Transverse colon (tissue), 4 donors: ENCODE data around the gene CCDC12. TPM values are rescaled to one million over a fixed set of nuclear protein-coding genes. Genes with fewer than 3 reads are reported as not detected.

Experiments
- DNase-seq: peaks from one replicate; pipeline ENCODE4 v3.0.0-alpha.2; 2019
- H3K27ac ChIP-seq, 4 donors: fragments of 200-600 bp; sonication (generic); 2 replicates each; pipeline ENCODE4 v1.5.1; 2016 to 2018; ENCODE audit warnings: inconsistent platforms in 4 of 4
- H3K27me3 ChIP-seq: fragments of 200-600 bp; sonication (generic); 2 replicates; pipeline ENCODE4 v1.5.1; 2017; ENCODE audit warnings: inconsistent platforms
- H3K36me3 ChIP-seq, 4 donors: fragments of 200-600 bp; sonication (generic); 2 replicates each; pipeline ENCODE4 v1.5.1; 2017 to 2019; ENCODE audit warnings: inconsistent platforms in 4 of 4
- H3K4me1 ChIP-seq, 4 donors: fragments of 200-600 bp; sonication (generic); 2 replicates each; pipeline ENCODE4 v1.5.1; 2017 to 2020; ENCODE audit warnings: inconsistent platforms in 4 of 4
- H3K4me3 ChIP-seq, 4 donors: fragments of 200-600 bp; sonication (generic); 1 replicate in 1 of 4; 2 replicates in 3 of 4; pipeline versions ENCODE4 v1.5.1 to v1.6.1; 2017 to 2019; ENCODE audit warnings: inconsistent platforms in 4 of 4
- H3K9me3 ChIP-seq, 2 donors: fragments of 200-600 bp; sonication (generic); 2 replicates each; pipeline ENCODE4 v1.5.1; 2017 to 2019; ENCODE audit warnings: inconsistent platforms in 2 of 2
- EP300 ChIP-seq: sonication (generic); formaldehyde crosslinking; IDR thresholded peaks from one replicate; pipeline ENCODE4 v1.6.1; 2017; ENCODE audit warnings: antibody characterized with exemption, low read depth
- POLR2A ChIP-seq: fragments of 450-650 bp; IDR thresholded peaks from one replicate; pipeline ENCODE4 v1.6.1; 2016; ENCODE audit warnings: antibody characterized with exemption, mild to moderate bottlenecking, moderate library complexity
- POLR2AphosphoS5 ChIP-seq, 3 donors: sonication (generic); formaldehyde crosslinking; IDR thresholded peaks; one replicate each; pipeline ENCODE4 v1.6.1; 2016; ENCODE audit warnings: antibody characterized with exemption in 3 of 3
- WGBS, 2 donors: methylation state at CpG; one replicate each; pipeline ENCODE4 v1.1.5; 2018; ENCODE audit warnings: low coverage in 1 of 2; 5-methylcytosine and 5-hydroxymethylcytosine counted together
- in situ Hi-C, 4 donors: fragments of 200-750 bp; cut with MboI; loops; one replicate each; pipeline versions ENCODE4 v1.15.0 to v1.15.1; 2017; ENCODE audit warnings: low sequenced_read_pairs in 3 of 4, low pct_ligation_motif_present in 1 of 4, low pct_unique_long_range_greater_than_20kb in 1 of 4
- intact Hi-C: fragments of 100-400 bp; cut with DNase I; formaldehyde crosslinking; loops from one replicate; pipeline ENCODE4 v1.15.1; 2023; ENCODE audit warnings: low total_unique reads
- total RNA-seq, 4 donors: library from RNA; depleted of rRNA; stranded (reverse); fragments of >200 nt; gene quantifications; one replicate each; pipeline ENCODE4 v1.1.0, GENCODE V29; 2016
- TF ChIP-seq, protein P1 (sequence below), 5 experiments: fragments of 200-600 bp in 3 of 5; fragments of 450-650 bp in 2 of 5; sonication (generic) in 3 of 5; IDR thresholded peaks; 1 replicate in 2 of 5; 2 replicates in 3 of 5; pipeline ENCODE4 v1.5.1; 2016 to 2017; ENCODE audit warnings: antibody characterized with exemption in 5 of 5, inconsistent platforms in 3 of 5, mild to moderate bottlenecking in 2 of 5, moderate library complexity in 1 of 5

The CCDC12 gene
- total RNA-seq, 4 donors from 2014 or later = 50.1 to 72.9 (median 53.0) TPM

DNA sequence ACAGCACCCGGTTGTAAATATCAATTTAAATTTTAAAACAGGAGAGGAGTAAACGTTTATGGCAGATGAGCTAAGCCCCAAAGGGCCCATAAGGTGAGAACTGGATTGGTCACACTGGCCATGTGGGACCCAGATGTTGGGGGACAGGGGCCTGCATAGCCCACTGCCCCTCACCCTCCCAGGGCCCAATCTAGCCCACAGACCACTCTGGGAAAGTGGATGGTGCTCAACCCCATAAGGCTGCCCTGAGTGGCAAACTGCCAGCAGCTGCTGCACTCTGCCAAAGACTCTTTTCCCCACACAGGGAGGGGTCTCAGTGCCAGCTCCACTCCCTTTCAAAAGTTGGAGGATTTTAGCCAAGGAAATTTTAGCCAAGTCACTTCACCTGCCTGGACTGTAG is 42.5 kb downstream of the CCDC12 start:
- in situ Hi-C loops (loop anchor here in 1 of 4 donors (10.0 kb wide), 1 partner anchor 51 kb away; no protein-coding TSS in a partner anchor), intact Hi-C loops (no loop called here)
- Histone ChIP-seq H3K27ac (peak overlapping the region; percentile 67 to 87 (median 78)), H3K27me3 (no peaks in the 10 kb centered on the region), H3K36me3 (no peaks in the 10 kb centered on the region), H3K4me1 (peaks cover 62 to 87% (median 75%) of the 10 kb centered on the region in 4 donors), H3K4me3 (no peak overlapping the region), H3K9me3 (no peaks in the 10 kb centered on the region)
- WGBS, 2 donors = 44 to 71% methylated on average over 1 to 2 of the region's 2 CpGs
- no peak for DNase-seq
- TF ChIP-seq POLR2AphosphoS5 (IDR thresholded peaks at IDR 0.05) = no peak
- no peak for TF ChIP-seq POLR2A
- no peak for TF ChIP-seq EP300

DNA sequence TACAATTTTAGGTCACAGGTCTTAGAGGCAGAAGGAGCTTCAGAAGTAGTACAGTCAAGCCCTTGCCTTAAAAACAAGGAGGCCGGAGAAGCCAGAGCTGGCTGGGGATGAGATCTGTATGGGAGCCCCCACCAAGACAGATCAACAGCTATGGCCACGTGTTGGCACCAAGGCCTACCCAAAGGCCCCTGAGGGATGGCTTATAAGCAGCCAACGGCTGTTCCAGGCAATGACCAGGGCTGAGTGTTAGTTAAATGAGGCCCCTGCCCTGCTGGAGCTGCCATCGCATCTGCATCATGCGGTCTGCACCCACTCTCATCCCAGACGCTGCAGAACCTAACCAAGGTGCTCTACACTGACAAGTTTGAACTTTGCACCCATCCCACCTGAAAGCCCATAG is 43.3 kb downstream of the CCDC12 start:
- Histone ChIP-seq H3K9me3 (no peaks in the 10 kb centered on the region), H3K36me3 (no peaks in the 10 kb centered on the region), H3K27me3 (no peaks in the 10 kb centered on the region), H3K4me1 (peaks cover 67 to 87% (median 78%) of the 10 kb centered on the region in 4 donors), H3K4me3 (no peak overlapping the region), H3K27ac (peak overlapping the region; percentile 74 to 87 (median 78))
- DNase-seq = no peak
- intact Hi-C loops = no loop called here
- no peak for TF ChIP-seq POLR2A
- TF ChIP-seq, protein P1, sequence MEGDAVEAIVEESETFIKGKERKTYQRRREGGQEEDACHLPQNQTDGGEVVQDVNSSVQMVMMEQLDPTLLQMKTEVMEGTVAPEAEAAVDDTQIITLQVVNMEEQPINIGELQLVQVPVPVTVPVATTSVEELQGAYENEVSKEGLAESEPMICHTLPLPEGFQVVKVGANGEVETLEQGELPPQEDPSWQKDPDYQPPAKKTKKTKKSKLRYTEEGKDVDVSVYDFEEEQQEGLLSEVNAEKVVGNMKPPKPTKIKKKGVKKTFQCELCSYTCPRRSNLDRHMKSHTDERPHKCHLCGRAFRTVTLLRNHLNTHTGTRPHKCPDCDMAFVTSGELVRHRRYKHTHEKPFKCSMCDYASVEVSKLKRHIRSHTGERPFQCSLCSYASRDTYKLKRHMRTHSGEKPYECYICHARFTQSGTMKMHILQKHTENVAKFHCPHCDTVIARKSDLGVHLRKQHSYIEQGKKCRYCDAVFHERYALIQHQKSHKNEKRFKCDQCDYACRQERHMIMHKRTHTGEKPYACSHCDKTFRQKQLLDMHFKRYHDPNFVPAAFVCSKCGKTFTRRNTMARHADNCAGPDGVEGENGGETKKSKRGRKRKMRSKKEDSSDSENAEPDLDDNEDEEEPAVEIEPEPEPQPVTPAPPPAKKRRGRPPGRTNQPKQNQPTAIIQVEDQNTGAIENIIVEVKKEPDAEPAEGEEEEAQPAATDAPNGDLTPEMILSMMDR (IDR thresholded peaks at IDR 0.05) = no peak
- no peak for TF ChIP-seq EP300
- TF ChIP-seq POLR2AphosphoS5 (IDR thresholded peaks at IDR 0.05) = no peak
- 0 to 63% methylated on average over 1 to 6 of the region's 6 CpGs for WGBS, 2 donors
- in situ Hi-C loops = loop anchor here in 1 of 4 donors (10.0 kb wide), 1 partner anchor 52 kb away; no protein-coding TSS in a partner anchor

DNA sequence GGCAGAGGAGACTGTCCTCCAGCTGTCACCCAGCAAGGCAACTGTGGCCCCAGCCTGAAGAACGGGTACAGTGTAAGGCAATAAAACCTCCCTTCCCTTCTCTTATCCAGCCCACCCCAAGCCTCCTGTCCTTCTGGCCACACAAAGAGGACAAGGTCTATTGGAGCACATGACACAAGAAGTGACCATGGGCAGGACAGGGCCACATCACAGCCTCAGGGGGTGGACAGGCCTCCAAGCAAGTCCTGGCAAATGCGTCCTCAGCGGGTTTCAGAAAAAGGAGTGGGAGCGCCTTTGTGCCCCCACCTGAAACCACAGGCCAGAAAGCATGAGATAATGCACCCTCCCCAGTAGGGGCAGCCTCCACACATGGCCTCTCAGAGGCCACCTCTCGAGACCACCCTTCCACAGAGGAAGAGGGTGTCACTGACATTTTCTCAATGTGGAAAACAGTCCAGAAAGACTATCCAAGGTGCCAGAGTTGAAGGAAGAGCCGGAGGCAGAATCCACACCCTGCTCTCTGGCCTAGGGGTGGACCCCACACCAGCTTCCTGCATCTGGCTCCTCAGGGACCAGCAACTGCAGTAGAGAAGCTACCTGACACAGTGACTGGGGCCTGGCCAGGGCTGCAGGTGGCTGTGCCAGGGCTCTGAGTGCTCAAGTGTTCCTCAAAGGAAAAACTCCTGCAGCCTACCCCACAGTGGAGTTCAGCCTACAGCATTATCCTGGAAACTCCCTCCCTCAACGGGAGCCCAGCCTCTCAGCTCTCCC is 43.9 kb downstream of the CCDC12 start:
- H3K4me3 ChIP-seq = no peak overlapping the region
- in situ Hi-C loops (loop anchor here in 1 of 4 donors (10.0 kb wide), 1 partner anchor 52 kb away; no protein-coding TSS in a partner anchor), intact Hi-C loops (no loop called here)
- 58% methylated on average over 7 of the region's 7 CpGs; no CpG with 5 or more reads in 1 of the 2 donors for WGBS, 2 donors
- TF ChIP-seq, protein P1 (IDR thresholded peaks at IDR 0.05) = no peak
- TF ChIP-seq POLR2AphosphoS5 (IDR thresholded peaks at IDR 0.05) (no peak), EP300 (no peak), POLR2A (no peak)
- H3K36me3 ChIP-seq = no peaks in the 10 kb centered on the region
- H3K4me1 ChIP-seq = peaks cover 73 to 90% (median 84%) of the 10 kb centered on the region in 4 donors
- no peak for DNase-seq
- H3K27me3 ChIP-seq = no peaks in the 10 kb centered on the region
- peak overlapping the region; percentile 74 to 87 (median 78) for H3K27ac ChIP-seq
- no peaks in the 10 kb centered on the region for H3K9me3 ChIP-seq

DNA sequence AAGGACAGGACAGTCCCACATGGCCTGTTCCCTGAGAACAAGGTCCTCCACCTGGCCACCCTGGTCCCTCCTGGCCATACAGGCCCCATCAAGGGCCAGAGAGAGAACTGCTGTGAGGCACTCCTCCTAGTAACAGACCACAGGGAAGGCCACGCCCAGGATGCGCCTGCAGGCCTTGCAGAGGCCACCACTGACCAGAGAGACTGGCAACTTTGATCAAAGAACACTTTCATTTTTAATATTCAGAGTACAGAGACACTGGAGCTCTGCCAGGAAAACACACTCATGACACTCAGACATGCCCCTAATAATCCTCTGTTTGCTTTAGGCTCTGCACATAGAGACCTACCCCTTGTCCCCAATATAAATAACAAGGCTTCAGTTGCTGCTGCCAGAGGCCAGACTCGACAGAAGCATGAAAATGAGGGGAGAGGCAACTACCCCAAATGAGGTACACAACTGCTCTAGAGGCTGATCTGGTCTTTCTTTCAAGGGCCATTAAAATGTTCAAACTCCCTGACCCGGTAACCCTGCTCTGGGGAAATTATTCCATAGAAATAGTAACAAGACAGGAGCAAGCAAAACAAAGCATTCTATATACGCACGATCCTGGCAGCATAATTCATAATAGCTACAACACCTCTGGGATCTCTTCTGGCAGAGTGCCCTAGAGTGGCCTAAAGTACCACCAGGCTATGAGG is 44.8 kb downstream of the CCDC12 start:
- no peaks in the 10 kb centered on the region for H3K27me3 ChIP-seq
- in situ Hi-C loops (loop anchor here in 1 of 4 donors (10.0 kb wide), 1 partner anchor 53 kb away; no protein-coding TSS in a partner anchor), intact Hi-C loops (no loop called here)
- no peak for TF ChIP-seq POLR2A
- TF ChIP-seq POLR2AphosphoS5 (IDR thresholded peaks at IDR 0.05) = peak in 2 of 3 donors; percentile 43 to 54
- TF ChIP-seq EP300 = peak; percentile 25
- DNase-seq = peak; percentile 70
- H3K36me3 ChIP-seq = no peaks in the 10 kb centered on the region
- H3K4me3 ChIP-seq = no peak overlapping the region
- H3K4me1 ChIP-seq = peaks cover 81 to 99% (median 91%) of the 10 kb centered on the region in 4 donors
- no peaks in the 10 kb centered on the region for H3K9me3 ChIP-seq
- peak overlapping the region; percentile 74 to 87 (median 78) for H3K27ac ChIP-seq
- 20 to 21% methylated on average over 1 to 6 of the region's 6 CpGs for WGBS, 2 donors
